K562 (cell line): ENCODE data around the gene CDK11B. TPM values are rescaled to one million over a fixed set of nuclear protein-coding genes. Genes with fewer than 3 reads are reported as not detected.
A peak's percentile ranks its signal among the peaks of the same experiment; 100 is the strongest.

Source experiments
- ATAC-seq: fragments of 200-7000 bp; cut with Tn5 transposase; 3 replicates; pipeline ENCODE4 v1.9.1; 2020; ENCODE audit warnings: moderate library complexity
- BruUV-seq: library from RNA; stranded (reverse); fragments of 400-500 nt; replicated peaks from 2 replicates; lab custom pipeline; 2021; lab: Mats Ljungman, UMichigan
- CTCF ChIA-PET: fragments of 300-600 bp; formaldehyde crosslinking; extraction: SDS; loops from one replicate; lab custom pipeline; 2021; ENCODE audit warnings: low intra/inter-chr PET ratio; lab: Yijun Ruan, JAX
- POLR2A ChIA-PET: fragments of 300-600, 350-650 bp; sonication (Branson Sonifier 250); formaldehyde crosslinking; extraction: SDS; loops from one replicate; lab custom pipeline; 2021; ENCODE audit warnings: antibody characterized with exemption, inconsistent platforms; lab: Yijun Ruan, JAX
- DNase-seq, 4 experiments: peaks; one replicate each; pipeline versions ENCODE4 v3.0.0 to v3.0.0-alpha.2; 2011 to 2018; ENCODE audit warnings: low spot score in 3 of 4, mixed read lengths in 3 of 4; ENCODE audit errors: extremely low read depth in 1 of 4
- FAIRE-seq: peaks from 2 replicates; lab custom pipeline; 2011; peaks lifted over from hg19 to GRCh38; lab: Jason Lieb, UNC
- H2AFZ ChIP-seq: 2 replicates; pipeline ENCODE4 v1.6.0; 2011; ENCODE audit warnings: low read depth, low read length, control low read depth, inconsistent platforms
- H3K27ac ChIP-seq: fragments of 200-600 bp; 3 replicates; pipeline ENCODE4 v1.8.0; 2011; ENCODE audit warnings: low read depth, mild to moderate bottlenecking, control low read depth, inconsistent platforms, low read length, moderate library complexity, mixed read lengths; ENCODE audit errors: extremely low read depth
- H3K27me3 ChIP-seq, 2 experiments: fragments of 300-600 bp in 1 of 2; 2 replicates in 1 of 2; 3 replicates in 1 of 2; pipeline versions ENCODE4 v1.6.0 to v1.8.0; 2011; ENCODE audit warnings: inconsistent platforms in 2 of 2, low read length in 2 of 2, mild to moderate bottlenecking in 1 of 2, mixed read lengths in 1 of 2, moderate library complexity in 1 of 2; ENCODE audit not compliant: control insufficient read depth in 2 of 2, insufficient read depth in 2 of 2
- H3K36me3 ChIP-seq: fragments of 300-600 bp; 3 replicates; pipeline ENCODE4 v1.8.0; 2011; ENCODE audit warnings: mild to moderate bottlenecking, low read length, inconsistent platforms; ENCODE audit not compliant: control insufficient read depth, insufficient read depth
- H3K4me1 ChIP-seq, 2 experiments: fragments of 200-600 bp in 1 of 2; replicated peaks in 1 of 2; 2 replicates in 1 of 2; 3 replicates in 1 of 2; pipeline versions ENCODE4 v1.5.1 to v1.8.0; 2011; ENCODE audit warnings: inconsistent platforms in 2 of 2, low read length in 2 of 2, mild to moderate bottlenecking in 1 of 2, mixed read lengths in 1 of 2, moderate library complexity in 1 of 2; ENCODE audit not compliant: control insufficient read depth in 2 of 2, insufficient read depth in 2 of 2
- H3K4me2 ChIP-seq: 2 replicates; pipeline ENCODE4 v1.6.1; 2011; ENCODE audit warnings: low read length, control low read depth, inconsistent platforms, mixed read lengths; ENCODE audit not compliant: insufficient read depth
- H3K4me3 ChIP-seq: fragments of 200-600 bp; sonication (generic), shearing (Covaris generic); 2 replicates; pipeline ENCODE4 v1.5.1; 2016; ENCODE audit warnings: control low read depth, inconsistent platforms
- H3K79me2 ChIP-seq: fragments of 200-600 bp; 3 replicates; pipeline ENCODE4 v1.8.0; 2011; ENCODE audit warnings: low read length, inconsistent platforms; ENCODE audit not compliant: control insufficient read depth, insufficient read depth
- H3K9ac ChIP-seq, 2 experiments: 2 replicates each; pipeline versions ENCODE4 v1.6.0 to v1.6.1; 2011; ENCODE audit warnings: low read depth in 2 of 2, low read length in 2 of 2, control low read depth in 1 of 2, inconsistent platforms in 1 of 2, mild to moderate bottlenecking in 1 of 2, mixed read lengths in 1 of 2; ENCODE audit not compliant: insufficient read depth in 1 of 2
- H3K9me1 ChIP-seq: one replicate; pipeline ENCODE4 v1.6.0; 2011; ENCODE audit warnings: inconsistent platforms, mild to moderate bottlenecking, low read length, moderate library complexity; ENCODE audit not compliant: control insufficient read depth, insufficient read depth
- H3K9me3 ChIP-seq: replicated peaks from 2 replicates; pipeline ENCODE4 v1.5.1; 2011; ENCODE audit warnings: low read depth, low read length, inconsistent platforms; ENCODE audit not compliant: control insufficient read depth, insufficient read depth
- H4K20me1 ChIP-seq: replicated peaks from 2 replicates; pipeline ENCODE4 v1.6.1; 2011; ENCODE audit warnings: low read length, inconsistent platforms, mixed read lengths; ENCODE audit not compliant: control insufficient read depth, insufficient read depth
- ESRRB ChIP-seq: fragments of 250-450 bp; sonication (Bioruptor Pico); IDR thresholded peaks from 2 replicates; pipeline ENCODE4 v1.5.0; 2020; ENCODE audit warnings: mild to moderate bottlenecking, moderate library complexity, borderline replicate concordance
- HOXB6 ChIP-seq: fragments of 250-450 bp; sonication (Bioruptor Pico); IDR thresholded peaks from 2 replicates; pipeline ENCODE4 v1.5.1; 2022; ENCODE audit warnings: mild to moderate bottlenecking, borderline replicate concordance
- MEF2A ChIP-seq: IDR thresholded peaks from 2 replicates; pipeline ENCODE4 v1.6.1; 2011; ENCODE audit warnings: low read depth, mild to moderate bottlenecking, low read length, moderate library complexity; ENCODE audit not compliant: control insufficient read depth
- VEZF1 ChIP-seq: fragments of 200-800 bp; sonication (Bioruptor generic); IDR thresholded peaks from 2 replicates; pipeline ENCODE4 v1.6.1; 2017; ENCODE audit warnings: missing genetic modification characterization, missing compliant biosample characterization
- WGBS: fragments of 100-300 bp; shearing (Covaris generic); methylation state at CpG from one replicate; pipeline ENCODE4 v1.1.6; 2016; ENCODE audit warnings: low coverage, mixed read lengths; ENCODE audit not compliant: insufficient coverage; ENCODE audit errors: missing lambda C conversion rate; 5-methylcytosine and 5-hydroxymethylcytosine counted together
- in situ Hi-C: fragments of 300-500 bp; cut with MboI; formaldehyde crosslinking; loops from 4 replicates; pipeline ENCODE4 v1.15.0; 2018; ENCODE audit warnings: inconsistent platforms, mixed read lengths
- intact Hi-C: fragments of 100-400 bp; cut with micrococcal nuclease; formaldehyde crosslinking; loops from 2 replicates; pipeline ENCODE4 v1.14.2; 2022
- polyA plus RNA-seq, 8 experiments: library from polyadenylated mRNA; depleted of rRNA in 4 of 8; stranded (reverse) in 5 of 8; unstranded in 3 of 8; fragments of >200 nt; fragmentation: Nextera tagmentation in 2 of 8; fragmentation: Illumina TruSeq in 1 of 8; extraction: Ambion mirVana in 2 of 8; extraction: Trizol in 1 of 8; gene quantifications; 2 replicates each; pipeline versions ENCODE4 v1.2.1 to v1.2.3, GENCODE V29; 2011 to 2014; ENCODE audit warnings: inconsistent platforms in 1 of 8, missing spikeins in 1 of 8
- total RNA-seq, 7 experiments: library from RNA; depleted of rRNA in 6 of 7; stranded (reverse); fragments of >200 nt in 6 of 7; fragmentation: Illumina TruSeq in 2 of 7; extraction: Trizol in 2 of 7; gene quantifications; 2 replicates each; pipeline versions ENCODE4 v1.2.1 to v1.2.3, GENCODE V29; 2011 to 2021; ENCODE audit warnings: low replicate concordance in 1 of 7

Gene CDK11B
- total and polyA plus RNA-seq, 9 of the 15 experiments (the other 6 are each of a cell fraction or from before 2014, with no cell fraction given): 2.8 to 52.2 (median 19.5) TPM

- POLR2A ChIA-PET: interaction anchor here (0.7 kb wide), 1 partner anchor 442 kb away, joined by 3 read pairs; no protein-coding TSS in a partner anchor
- ATAC-seq: peak; percentile 9; the same call in 2 of the 3 replicates
- BruUV-seq: no TSS peak
These were observed 64.8 kb downstream of the CDK11B start for GRCh38 chr1:1593834-1594601.

More at GRCh38 chr1:1593834-1594601, 64.8 kb downstream of the CDK11B start:
- Histone ChIP-seq H3K27me3 (no peaks in the 10 kb centered on the region), H3K9me3 (peaks cover 2% of the 10 kb centered on the region; the same call in 1 of the 2 replicates)
- in situ Hi-C loops: no loop called here
- no peak for TF ChIP-seq HOXB6 (CRISPR knock-in tag)
- TF ChIP-seq MEF2A: no peak
- no peak for TF ChIP-seq ESRRB (CRISPR knock-in tag)
- TF ChIP-seq VEZF1 (CRISPR knock-in tag): no peak
- TF ChIP-seq, all 486 proteins: peak for 0
- Histone ChIP-seq H4K20me1 (no peaks in the 10 kb centered on the region; the same call in 1 of the 2 replicates), H3K27ac (no peak overlapping the region), H3K36me3 (no peaks in the 10 kb centered on the region), H2AFZ (peak overlapping the region; percentile 44; the same call in 1 of the 2 replicates), H3K4me2 (no peak overlapping the region), H3K79me2 (no peaks in the 10 kb centered on the region), H3K4me1 (peaks cover 11 to 39% of the 10 kb centered on the region in 2 experiments; a peak in 4 of 5 replicates), H3K9me1 (no peaks in the 10 kb centered on the region), H3K4me3 (no peak overlapping the region), H3K9ac (peak overlapping the region in 1 of 2 experiments; percentile 76; a peak in 2 of 4 replicates)
- FAIRE-seq: no peak
- DNase-seq: no peak
- intact Hi-C loops: no loop called here
- WGBS: 47% methylated on average over 20 of the region's 24 CpGs
- CTCF ChIA-PET: no interaction called here
